Endothelial cell of umbilical vein (primary cell): ENCODE measurements around the gene CFAP46.

ENCODE experiments used
- CTCF ChIP-seq, 2 donors: IDR thresholded peaks; 1 replicate in 1 of 2; 2 replicates in 1 of 2; pipeline ENCODE4 v1.5.1; 2011; ENCODE audit warnings: low read length in 2 of 2, mild to moderate bottlenecking in 2 of 2, moderate library complexity in 2 of 2, control low read depth in 1 of 2, inconsistent platforms in 1 of 2, low read depth in 1 of 2; ENCODE audit not compliant: insufficient read depth in 1 of 2; ENCODE audit errors: extremely low read depth in 1 of 2
- EZH2 ChIP-seq: IDR thresholded peaks from 2 replicates; pipeline ENCODE4 v1.6.1; 2012; ENCODE audit warnings: borderline replicate concordance, low read depth, mild to moderate bottlenecking, moderate library complexity, low read length, inconsistent platforms; ENCODE audit not compliant: severe bottlenecking
- GATA2 ChIP-seq: IDR thresholded peaks from 2 replicates; pipeline ENCODE4 v1.7.0; 2011; ENCODE audit warnings: low read depth, mild to moderate bottlenecking, moderate library complexity, mixed read lengths, low read length; ENCODE audit not compliant: insufficient read length, insufficient read depth
- POLR2A ChIP-seq: IDR thresholded peaks from 2 replicates; pipeline ENCODE4 v1.6.1; 2012; ENCODE audit warnings: low read depth, mild to moderate bottlenecking, control low read depth, low read length
- POLR2AphosphoS5 ChIP-seq: IDR thresholded peaks from 2 replicates; pipeline ENCODE4 v1.6.1; 2012; ENCODE audit warnings: low read depth, mild to moderate bottlenecking, control low read depth, low read length, moderate library complexity; ENCODE audit not compliant: insufficient read depth
- TF ChIP-seq, protein P1 (sequence below): IDR thresholded peaks from 2 replicates; pipeline ENCODE4 v1.6.1; 2011; ENCODE audit not compliant: insufficient read depth, insufficient read length

- TF ChIP-seq CTCF (IDR thresholded peaks at IDR 0.05; ENCODE audit: extremely low read depth in 1 of 2, insufficient read depth in 1 of 2, low read depth in 1 of 2, low read length in 2 of 2) (no peak), POLR2AphosphoS5 (no peak), POLR2A (no peak), GATA2 (no peak), EZH2 (no peak)
- TF ChIP-seq, protein P1, sequence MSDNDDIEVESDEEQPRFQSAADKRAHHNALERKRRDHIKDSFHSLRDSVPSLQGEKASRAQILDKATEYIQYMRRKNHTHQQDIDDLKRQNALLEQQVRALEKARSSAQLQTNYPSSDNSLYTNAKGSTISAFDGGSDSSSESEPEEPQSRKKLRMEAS: no peak
Measured at GRCh38 chr10:132787495-132788179, 154.7 kb downstream of the CFAP46 start.
